Right cardiac atrium (tissue), 5 donors: Measurements from ENCODE around the gene RASL10B. TPM values are rescaled to one million over a fixed set of nuclear protein-coding genes. Genes with fewer than 3 reads are reported as not detected.

Experiments used
- ATAC-seq, 2 donors: fragments of 200-7000 bp; cut with Tn5 transposase; one replicate each; pipeline versions ENCODE4 v1.8.0 to v1.9.1; 2020; ENCODE audit warnings: moderate library complexity in 2 of 2, mild to moderate bottlenecking in 1 of 2
- DNase-seq, 3 donors: peaks; one replicate each; pipeline ENCODE4 v3.0.0-alpha.2; 2020
- H3K27ac ChIP-seq: one replicate; pipeline ENCODE4 v1.5.1; 2013; ENCODE audit warnings: mild to moderate bottlenecking, low read length, control low read depth, moderate library complexity
- H3K27me3 ChIP-seq: one replicate; pipeline ENCODE4 v1.6.1; 2013; ENCODE audit not compliant: control insufficient read depth, insufficient read depth
- H3K4me1 ChIP-seq: one replicate; pipeline ENCODE4 v1.6.1; 2013; ENCODE audit warnings: low read length; ENCODE audit not compliant: control insufficient read depth, insufficient read depth
- H3K4me3 ChIP-seq: one replicate; pipeline ENCODE4 v1.5.1; 2013; ENCODE audit warnings: low read length, control low read depth
- H3K9me3 ChIP-seq: one replicate; pipeline ENCODE4 v1.6.1; 2013; ENCODE audit warnings: low read length; ENCODE audit not compliant: control insufficient read depth
- WGBS: extraction: QIAGEN DNeasy Blood & Tissue Kit; methylation state at CpG from one replicate; pipeline ENCODE4 v1.1.7; 2013; 5-methylcytosine and 5-hydroxymethylcytosine counted together
- intact Hi-C, 4 donors: fragments of 100-400 bp; cut with DNase I; formaldehyde crosslinking; loops; one replicate each; pipeline versions ENCODE4 v1.11.0 to v1.14.0; 2022 to 2023
- polyA plus RNA-seq: library from polyadenylated mRNA; stranded (reverse); fragments of 200-250 nt; gene quantifications from one replicate; pipeline ENCODE4 v1.2.3, GENCODE V29; 2013
- total RNA-seq, 4 donors: library from RNA; stranded (reverse); fragmentation: NEBNext Ultra II Directional; extraction: Animal tissue kit (Norgen Biotek cat#: 25700); gene quantifications; one replicate each; pipeline ENCODE4 v1.2.1, GENCODE V29; 2021
- donor health status: healthy with polysubstance abuse.
- donor health status: DM: no; HTN: yes; CAD: no.
- donor health status: DM: no; HTN: no; CAD: no.
- donor health status: DM: no; HTN: yes; CAD: no; lungs with severe emphysema.
- donor health status: DM: yes; HTN: yes; CAD: no.

RASL10B gene
- total and polyA plus RNA-seq, 5 donors, result 19.0 to 47.4 (median 36.6) TPM

- ATAC-seq (peak in 1 of 2 donors; percentile 7), DNase-seq (no peak)
- WGBS, result 53% methylated on average over 2 of the region's 2 CpGs
- H3K9me3 ChIP-seq, result no peaks in the 10 kb centered on the region
- intact Hi-C loops, result no loop called here
- H3K4me3 ChIP-seq, result no peak overlapping the region
- H3K27me3 ChIP-seq, result no peaks in the 10 kb centered on the region
- H3K4me1 ChIP-seq, result peaks cover 9% of the 10 kb centered on the region
- peak overlapping the region; percentile 72 for H3K27ac ChIP-seq
Observed at GRCh38 chr17:35717475-35717874, 14.0 kb upstream of the RASL10B start.

GRCh38 chr17:35723735-35724134, 7.7 kb upstream of the RASL10B start:
- intact Hi-C loops, result no loop called here
- Histone ChIP-seq H3K27ac (no peak overlapping the region), H3K9me3 (no peaks in the 10 kb centered on the region), H3K27me3 (no peaks in the 10 kb centered on the region), H3K4me1 (peaks cover 5% of the 10 kb centered on the region), H3K4me3 (no peak overlapping the region)
- ATAC-seq, result no peak
- over 99% methylated on average over 2 of the region's 2 CpGs for WGBS
- DNase-seq, result no peak

GRCh38 chr17:35725058-35725457, 6.4 kb upstream of the RASL10B start:
- intact Hi-C loops, result loop anchor here in 1 of 4 donors (5.0 kb wide), 1 partner anchor 53 kb away; no protein-coding TSS in a partner anchor
- DNase-seq, result no peak
- ATAC-seq, result no peak
- Histone ChIP-seq H3K4me3 (no peak overlapping the region), H3K9me3 (no peaks in the 10 kb centered on the region), H3K27me3 (no peaks in the 10 kb centered on the region), H3K4me1 (peaks cover 5% of the 10 kb centered on the region), H3K27ac (no peak overlapping the region)
- WGBS, result 89% methylated on average over 4 of the region's 4 CpGs

- Histone ChIP-seq H3K4me1 (peaks cover 5% of the 10 kb centered on the region), H3K27me3 (no peaks in the 10 kb centered on the region), H3K4me3 (no peak overlapping the region), H3K9me3 (no peaks in the 10 kb centered on the region), H3K27ac (no peak overlapping the region)
- WGBS, result 67% methylated on average over 2 of the region's 2 CpGs
- intact Hi-C loops, result loop anchor here in 1 of 4 donors (5.0 kb wide), 1 partner anchor 53 kb away; no protein-coding TSS in a partner anchor
- peak in 1 of 2 donors; percentile 35 for ATAC-seq
- no peak for DNase-seq
Observed at GRCh38 chr17:35725802-35726126, 5.7 kb upstream of the RASL10B start.

- Histone ChIP-seq H3K4me3 (no peak overlapping the region), H3K9me3 (no peaks in the 10 kb centered on the region), H3K27me3 (no peaks in the 10 kb centered on the region), H3K27ac (peak overlapping the region; percentile 6), H3K4me1 (peaks cover 7% of the 10 kb centered on the region)
- WGBS, result 40% methylated on average over 6 of the region's 6 CpGs
- DNase-seq (peak; percentile 66 to 83 (median 82)), ATAC-seq (peak in 1 of 2 donors; percentile 27)
- intact Hi-C loops, result loop anchor here in 1 of 4 donors (5.0 kb wide), 1 partner anchor 54 kb away; no protein-coding TSS in a partner anchor
Observed at GRCh38 chr17:35726127-35726952, 5.1 kb upstream of the RASL10B start.

GRCh38 chr17:35726953-35727460, 4.4 kb upstream of the RASL10B start:
- no peak overlapping the region for H3K4me3 ChIP-seq
- H3K27ac ChIP-seq, result peak overlapping the region; percentile 6
- WGBS, result 59% methylated on average over 5 of the region's 5 CpGs
- ATAC-seq (no peak), DNase-seq (no peak)
- H3K4me1 ChIP-seq, result peaks cover 7% of the 10 kb centered on the region
- intact Hi-C loops, result loop anchor here in 1 of 4 donors (5.0 kb wide), 1 partner anchor 55 kb away; no protein-coding TSS in a partner anchor
- H3K9me3 ChIP-seq, result no peaks in the 10 kb centered on the region
- no peaks in the 10 kb centered on the region for H3K27me3 ChIP-seq

- H3K4me3 ChIP-seq, result no peak overlapping the region
- H3K27me3 ChIP-seq, result no peaks in the 10 kb centered on the region
- no peak for ATAC-seq
- DNase-seq, result no peak
- H3K27ac ChIP-seq, result no peak overlapping the region
- WGBS, result 84% methylated on average over 5 of the region's 5 CpGs
- intact Hi-C loops, result loop anchor here in 1 of 4 donors (5.0 kb wide), 1 partner anchor 55 kb away; no protein-coding TSS in a partner anchor
- no peaks in the 10 kb centered on the region for H3K9me3 ChIP-seq
- H3K4me1 ChIP-seq, result peaks cover 7% of the 10 kb centered on the region
Observed at GRCh38 chr17:35727635-35728034, 3.8 kb upstream of the RASL10B start.

- Histone ChIP-seq H3K27ac (no peak overlapping the region), H3K4me3 (no peak overlapping the region), H3K27me3 (no peaks in the 10 kb centered on the region), H3K4me1 (peaks cover 7% of the 10 kb centered on the region), H3K9me3 (no peaks in the 10 kb centered on the region)
- intact Hi-C loops, result loop anchor here in 1 of 4 donors (5.0 kb wide), 1 partner anchor 56 kb away; no protein-coding TSS in a partner anchor
- ATAC-seq, result no peak
- no peak for DNase-seq
- WGBS, result 93% methylated on average over 3 of the region's 3 CpGs
Observed at GRCh38 chr17:35728551-35728950, 2.9 kb upstream of the RASL10B start.

- DNase-seq (no peak), ATAC-seq (no peak)
- WGBS, result 86% methylated on average over 4 of the region's 4 CpGs
- intact Hi-C loops, result loop anchor here in 1 of 4 donors (5.0 kb wide), 1 partner anchor 57 kb away; no protein-coding TSS in a partner anchor
- H3K4me3 ChIP-seq, result no peak overlapping the region
- no peaks in the 10 kb centered on the region for H3K9me3 ChIP-seq
- no peaks in the 10 kb centered on the region for H3K27me3 ChIP-seq
- no peak overlapping the region for H3K27ac ChIP-seq
- peaks cover 7% of the 10 kb centered on the region for H3K4me1 ChIP-seq
Observed at GRCh38 chr17:35729405-35729833, 2.0 kb upstream of the RASL10B start.

GRCh38 chr17:35730400-35731005, 936 bp upstream of the RASL10B start:
- H3K9me3 ChIP-seq, result no peaks in the 10 kb centered on the region
- H3K4me1 ChIP-seq, result peaks cover 7% of the 10 kb centered on the region
- H3K4me3 ChIP-seq, result no peak overlapping the region
- H3K27ac ChIP-seq, result no peak overlapping the region
- ATAC-seq (no peak), DNase-seq (no peak)
- intact Hi-C loops, result no loop called here
- H3K27me3 ChIP-seq, result no peaks in the 10 kb centered on the region
- WGBS, result 83% methylated on average over 10 of the region's 10 CpGs
